Hematopoietic multipotent progenitor cell (in vitro differentiated cells): ENCODE measurements around the gene DUSP9. TPM values are rescaled to one million over a fixed set of nuclear protein-coding genes. Genes with fewer than 3 reads are reported as not detected.
"Not testable (repeated sequence)": the region's sequence is repeated elsewhere in the genome, so short reads cannot be mapped to it uniquely, and the experiment has no call there.

ENCODE experiments used
- DNase-seq, 3 donors: peaks; one replicate each; pipeline ENCODE4 v3.0.0-alpha.2; 2011 to 2015; ENCODE audit warnings: low read depth in 2 of 3, low spot score in 2 of 3
- total RNA-seq: library from RNA; depleted of rRNA; stranded (reverse); fragments of >200 nt; gene quantifications from one replicate; pipeline ENCODE4 v1.2.3, GENCODE V29; 2012

The DUSP9 gene
- total RNA-seq = not detected

DNA sequence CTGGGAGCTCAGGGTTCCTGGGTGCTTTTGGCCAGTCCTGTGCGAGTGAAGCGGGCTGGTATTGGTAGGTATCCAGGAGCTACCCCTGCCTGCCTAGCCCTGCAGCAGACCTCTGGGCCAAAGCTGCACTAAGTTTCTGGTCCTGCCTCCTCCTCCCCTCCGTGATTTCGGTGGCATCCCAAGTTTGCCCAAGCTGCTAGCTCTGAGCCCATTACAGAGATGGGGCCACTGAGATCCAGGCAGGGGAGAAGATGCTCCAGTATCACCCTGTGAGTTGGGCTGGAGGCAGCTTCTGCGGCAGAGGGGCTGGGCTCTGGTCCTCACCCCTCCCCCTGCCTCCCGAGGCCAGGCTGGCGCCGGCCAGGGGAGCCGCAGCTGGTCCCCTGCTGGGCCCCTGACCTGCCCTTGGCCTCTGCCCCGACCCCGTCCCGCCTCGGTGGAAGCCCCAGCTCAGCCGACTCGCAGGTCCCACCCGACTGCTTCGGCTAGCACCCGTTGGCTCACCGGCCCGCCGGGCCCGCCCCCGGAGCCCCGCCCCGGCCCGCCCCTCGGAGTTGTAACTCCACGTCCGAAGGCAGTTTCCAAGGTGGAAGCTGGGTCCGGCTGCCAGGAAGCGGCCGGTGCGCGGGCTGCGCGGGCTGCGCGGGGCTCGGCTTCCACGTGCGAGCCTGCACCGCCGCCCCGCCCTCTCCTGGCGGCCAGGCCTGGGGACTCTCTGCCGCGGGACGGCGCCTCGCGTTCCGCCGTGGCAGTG lies at the start of gene DUSP9:
Gene DUSP9 (plus strand): TSS at position 584 of the 754 bp plus-strand sequence. CDS start 751 bp downstream, outside the sequence.
- no peak for DNase-seq

DNA sequence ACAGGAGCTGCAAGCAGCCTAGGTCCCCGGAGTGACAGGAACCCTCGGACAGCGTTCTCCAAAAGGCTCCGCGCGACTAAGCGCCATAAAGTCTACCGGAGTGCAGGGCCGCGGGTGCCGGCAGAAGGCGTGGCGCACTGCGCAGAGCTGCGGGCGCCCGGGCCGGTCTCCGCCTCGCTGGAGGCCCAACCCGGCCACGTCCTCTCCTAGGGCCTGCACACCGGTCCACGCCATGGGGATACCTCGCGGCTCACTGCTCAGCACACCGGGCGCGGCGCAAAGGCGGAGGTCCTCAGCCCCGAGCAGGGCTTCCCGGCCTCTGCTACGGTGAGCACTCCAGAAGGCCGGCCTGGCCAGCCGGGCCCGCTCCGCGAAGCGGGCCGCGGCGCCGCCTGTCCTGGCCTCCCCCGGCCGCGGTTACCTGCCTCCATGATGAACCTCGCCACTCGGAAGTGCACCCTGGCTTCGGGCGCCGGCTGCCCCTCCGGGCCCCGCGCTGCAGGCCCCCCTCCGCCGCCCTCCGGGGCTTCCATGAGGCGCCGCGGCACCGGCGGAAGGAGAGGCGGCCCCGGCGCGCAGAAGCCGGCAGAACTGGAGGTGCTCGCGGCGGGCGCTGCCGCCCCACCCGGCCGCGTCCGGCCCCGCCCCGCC lies 48.3 kb upstream of the DUSP9 start, which contains the start of gene CCNQ:
Gene CCNQ (minus strand): TSS at position 599 of the 651 bp plus-strand sequence. CDS start 66 bp downstream, at position 533.
- peak in 2 of 3 donors; percentile 14 to 31 for DNase-seq

- DNase-seq = peak; percentile 69 to 86 (median 84)
Measured at GRCh38 chrX:153599192-153600031, 47.6 kb upstream of the DUSP9 start.

GRCh38 chrX:153600032-153600373 lies 47.0 kb upstream of the DUSP9 start:
- DNase-seq = no peak

- no peak for DNase-seq
Measured at GRCh38 chrX:153600921-153601320, 46.1 kb upstream of the DUSP9 start.

GRCh38 chrX:153601511-153602110 lies 45.4 kb upstream of the DUSP9 start:
- no peak for DNase-seq

GRCh38 chrX:153602601-153603000 lies 44.4 kb upstream of the DUSP9 start:
- no peak for DNase-seq

DNA sequence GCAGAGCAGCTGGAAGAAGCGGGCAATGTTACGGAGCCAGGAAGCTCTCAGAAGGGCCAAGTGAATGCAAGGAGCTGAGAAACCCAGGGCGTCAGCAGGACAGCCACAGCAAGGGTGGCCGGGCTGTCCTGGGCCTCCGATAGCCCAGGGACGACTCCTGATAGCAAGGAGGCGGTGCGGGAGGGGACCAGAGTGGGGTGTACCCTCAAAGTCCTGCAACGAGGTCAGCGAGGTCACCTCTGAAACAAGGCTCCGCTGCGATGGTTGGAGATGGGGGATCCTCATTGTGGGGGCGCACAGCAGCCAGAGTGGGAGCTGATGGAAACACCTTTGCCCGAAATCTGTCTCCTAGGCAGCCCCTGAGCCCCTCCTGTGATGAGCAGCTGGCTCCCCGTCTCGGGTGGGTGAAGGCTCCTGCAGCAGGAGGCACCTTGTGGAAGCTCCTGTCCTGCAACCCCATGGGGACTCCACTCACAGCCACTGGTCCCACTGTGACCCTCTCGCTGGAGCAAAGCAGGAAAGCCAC lies 43.8 kb upstream of the DUSP9 start:
- no peak for DNase-seq

GRCh38 chrX:153604666-153605380 lies 42.2 kb upstream of the DUSP9 start:
- DNase-seq = not testable (repeated sequence)

- DNase-seq = no peak
Measured at GRCh38 chrX:153606503-153606902, 40.5 kb upstream of the DUSP9 start.

GRCh38 chrX:153608376-153608775 lies 38.6 kb upstream of the DUSP9 start:
- no peak for DNase-seq

DNA sequence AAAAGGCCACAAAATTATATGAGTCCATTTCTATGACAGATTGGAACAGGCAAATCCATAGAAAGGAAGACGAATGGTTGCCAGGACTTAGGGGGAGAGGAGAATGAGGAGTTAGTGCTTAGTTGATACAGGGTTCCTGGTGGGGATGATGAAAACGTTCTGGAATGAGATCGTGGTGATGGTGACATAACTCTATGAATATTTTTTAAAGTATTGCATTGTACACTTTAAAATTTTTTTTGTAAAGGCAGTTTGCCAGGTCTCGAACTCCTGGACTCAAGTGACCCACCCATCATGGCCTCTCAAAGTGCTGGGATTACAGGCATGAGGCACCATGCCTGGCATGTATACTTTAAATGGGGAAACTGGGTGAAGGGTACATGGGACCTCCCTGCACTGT lies 38.2 kb upstream of the DUSP9 start:
- no peak for DNase-seq

- peak in 2 of 3 donors; percentile 67 to 69 for DNase-seq
Measured at GRCh38 chrX:153609917-153610835, 36.8 kb upstream of the DUSP9 start.

DNA sequence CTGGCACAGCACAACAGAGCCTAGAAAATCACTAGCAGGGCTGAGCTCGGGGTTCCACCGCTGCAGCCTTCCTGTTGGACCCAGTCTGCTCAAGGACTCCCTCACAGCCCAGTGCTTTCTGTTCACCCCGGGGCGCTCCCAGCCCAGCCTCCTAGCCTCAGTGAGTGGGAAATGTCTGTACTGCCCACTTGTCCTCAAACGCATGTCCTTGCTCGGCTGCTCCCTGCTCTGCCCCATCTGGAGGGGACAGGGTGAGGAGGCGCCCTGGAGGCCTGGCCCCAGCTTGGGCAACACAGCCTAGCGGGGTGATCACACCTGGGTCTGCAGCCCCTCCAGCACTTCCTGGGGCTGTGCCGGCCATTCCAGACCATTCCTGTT lies 36.2 kb upstream of the DUSP9 start:
- no peak for DNase-seq

DNA sequence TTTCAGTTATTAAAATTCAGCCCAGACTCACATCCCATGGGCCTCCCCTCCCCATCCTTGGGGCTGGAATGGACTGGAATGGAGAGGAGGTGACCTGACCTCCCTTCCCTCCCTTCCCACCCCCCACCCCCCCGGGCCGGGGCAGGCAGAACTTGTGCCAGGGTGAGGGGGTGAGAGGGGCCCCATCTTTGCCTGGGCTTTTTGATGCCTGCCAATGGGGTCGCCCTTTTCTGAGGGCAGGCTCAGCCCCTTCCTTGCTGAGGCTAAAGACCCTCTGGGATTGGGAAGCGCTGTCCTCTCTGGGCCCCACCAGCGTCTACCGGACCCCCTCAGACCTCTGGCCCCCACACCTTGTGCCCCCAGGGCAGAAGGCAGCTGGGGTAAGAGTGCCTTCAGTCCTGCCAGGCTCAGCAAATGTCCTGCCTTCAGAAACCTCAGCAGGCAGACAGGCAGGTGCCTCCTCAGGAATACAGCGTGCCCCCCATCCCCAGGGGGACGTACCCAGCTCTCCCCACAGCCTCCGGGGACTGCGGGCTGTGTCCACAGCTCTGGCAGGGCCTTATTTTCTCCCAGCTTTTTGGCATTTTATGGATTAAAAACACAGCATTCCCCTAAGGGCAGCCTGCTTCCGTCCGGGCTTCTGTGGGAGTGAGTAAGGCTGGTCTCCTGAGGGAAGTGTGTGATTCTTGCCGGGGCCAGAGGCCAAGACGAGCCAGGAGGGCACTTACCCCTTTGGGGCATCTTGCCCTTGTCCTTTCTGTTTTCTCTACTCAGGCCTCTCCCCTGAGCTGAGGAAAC lies 35.5 kb upstream of the DUSP9 start:
- no peak for DNase-seq

DNA sequence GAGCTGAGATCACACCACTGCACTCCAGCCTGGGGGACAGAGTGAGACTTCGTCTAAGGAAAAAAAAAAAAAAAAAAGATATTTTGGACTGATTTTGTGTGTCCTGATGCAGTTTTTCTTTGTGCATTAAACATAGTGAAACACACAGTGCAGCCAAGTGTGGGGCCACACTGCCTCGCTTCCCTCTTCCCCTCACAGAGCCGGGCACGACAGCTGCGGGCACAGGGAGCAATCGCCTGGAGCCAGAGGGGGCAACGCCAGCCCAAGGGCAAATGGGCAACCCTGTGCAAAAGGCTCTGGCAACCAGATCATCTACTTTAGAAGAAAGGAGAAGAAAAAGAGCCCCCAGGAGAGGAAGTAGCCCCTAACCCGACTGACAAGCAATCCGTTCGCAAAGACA lies 34.6 kb upstream of the DUSP9 start:
- DNase-seq = no peak

DNA sequence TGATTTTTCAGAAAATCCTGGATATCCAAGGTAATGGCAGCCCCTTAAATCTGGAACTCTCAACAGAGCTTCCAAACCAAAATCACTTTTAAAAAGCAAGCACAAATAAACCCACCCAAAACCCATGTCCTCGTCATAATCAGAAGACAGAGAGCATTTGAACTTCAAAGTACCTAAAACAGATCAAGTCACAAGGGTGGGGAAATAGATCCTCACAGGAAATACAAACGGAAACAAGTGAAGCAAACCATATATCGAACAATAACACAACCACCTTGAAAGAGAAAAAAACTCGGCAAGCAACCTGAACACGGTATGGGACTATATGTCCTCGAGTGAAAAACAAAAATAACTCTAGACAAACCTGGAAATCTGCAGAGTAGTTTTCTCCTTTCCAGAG lies 32.2 kb upstream of the DUSP9 start:
- DNase-seq = no peak

DNA sequence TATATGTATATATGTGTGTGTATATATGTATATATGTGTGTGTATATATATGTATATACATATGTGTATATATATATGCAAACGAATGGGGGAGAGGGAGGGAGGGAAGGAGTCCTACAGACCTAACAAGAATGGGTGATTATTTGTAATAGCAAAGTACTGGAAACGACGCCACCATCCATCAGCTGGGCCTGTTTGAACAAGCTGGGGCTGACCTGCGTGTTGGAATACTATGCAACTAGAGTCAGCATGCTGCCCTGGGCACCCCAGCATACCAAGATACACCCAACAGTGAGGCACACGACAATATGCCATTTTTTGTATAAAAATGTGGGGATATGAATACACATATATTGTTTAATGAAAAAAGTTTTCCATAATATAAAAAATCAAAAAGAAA lies 26.4 kb upstream of the DUSP9 start:
- DNase-seq = no peak
